ENCODE data around the gene HOXB7.

HOXB7 gene

GRCh38 chr17:48611213-48611612 lies 396 bp upstream of the HOXB7 start:
- Histone ChIP-seq H3K4me1 (ENCODE audit: insufficient read depth, low read length) (no peaks in the 10 kb centered on the region), H3K27ac (ENCODE audit: low read length) (no peak overlapping the region), H3K9me3 (ENCODE audit: insufficient read depth, low read depth, low read length) (peaks cover 7% of the 10 kb centered on the region; the same call in 1 of the 2 replicates), H3K36me3 (ENCODE audit: insufficient read depth, low read depth, low read length) (no peaks in the 10 kb centered on the region), H3K4me3 (ENCODE audit: low read length) (no peak overlapping the region), H3K9ac (ENCODE audit: low read depth, low read length) (no peak overlapping the region), H3K27me3 (ENCODE audit: insufficient read depth, low read length) (peaks cover 100% of the 10 kb centered on the region)

DNA sequence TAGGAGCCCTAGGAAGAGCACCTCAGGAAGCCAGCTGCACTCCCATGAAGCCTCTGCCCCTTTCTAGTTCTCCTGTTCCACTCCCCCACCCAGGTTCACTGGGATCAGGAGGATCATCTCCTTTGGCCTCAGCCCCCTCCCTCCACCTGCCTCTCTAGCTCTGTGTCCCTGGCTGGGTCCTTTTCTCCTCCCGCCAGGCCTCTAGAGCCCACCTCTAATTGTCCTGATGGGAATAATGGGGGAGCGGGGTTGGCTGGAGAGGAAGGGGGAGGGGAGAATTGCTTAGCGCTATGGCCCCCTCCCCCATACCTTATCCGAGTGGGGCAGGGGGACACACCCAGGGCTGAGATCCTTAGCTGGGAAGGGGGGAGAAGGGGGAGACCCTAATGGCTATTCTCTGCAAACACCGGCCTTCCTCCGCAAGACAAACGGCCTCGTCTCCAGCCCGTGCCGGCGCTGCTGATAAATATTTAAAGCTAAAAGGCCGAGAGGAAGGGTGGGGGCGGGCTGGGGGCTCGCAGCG lies 997 bp downstream of the HOXB7 start:
- H3K9ac ChIP-seq (ENCODE audit: low read depth, low read length) = no peak overlapping the region
- no peaks in the 10 kb centered on the region for H3K4me1 ChIP-seq (ENCODE audit: insufficient read depth, low read length)
- no peak overlapping the region for H3K27ac ChIP-seq (ENCODE audit: low read length)
- H3K9me3 ChIP-seq (ENCODE audit: insufficient read depth, low read depth, low read length) = peaks cover 7% of the 10 kb centered on the region; the same call in 1 of the 2 replicates
- no peak overlapping the region for H3K4me3 ChIP-seq (ENCODE audit: low read length)
- H3K36me3 ChIP-seq (ENCODE audit: insufficient read depth, low read depth, low read length) = no peaks in the 10 kb centered on the region
- H3K27me3 ChIP-seq (ENCODE audit: insufficient read depth, low read length) = peaks cover 100% of the 10 kb centered on the region

DNA sequence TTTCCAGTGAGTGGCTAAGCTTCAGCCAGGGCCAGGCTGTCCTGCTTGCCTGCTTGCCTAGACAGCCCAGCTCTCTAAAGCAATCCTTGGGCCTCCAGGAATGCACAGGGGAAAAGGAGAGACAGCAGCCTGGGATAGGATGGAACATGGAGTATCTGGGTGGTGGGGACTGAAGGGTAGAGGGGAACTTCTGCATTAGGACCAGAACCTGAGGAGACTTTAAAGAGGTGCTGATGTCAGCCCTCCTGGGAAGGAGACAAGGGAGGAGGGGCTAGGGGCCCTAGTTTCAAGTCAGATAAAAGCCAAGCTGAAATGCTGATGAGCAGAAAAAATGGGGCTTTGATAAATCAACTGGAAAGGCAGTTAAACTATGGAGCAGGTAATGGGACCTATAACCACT lies 1.8 kb downstream of the HOXB7 start:
- Histone ChIP-seq H3K27ac (ENCODE audit: low read length) (no peak overlapping the region), H3K27me3 (ENCODE audit: insufficient read depth, low read length) (peaks cover 100% of the 10 kb centered on the region), H3K9me3 (ENCODE audit: insufficient read depth, low read depth, low read length) (peaks cover 7% of the 10 kb centered on the region; the same call in 1 of the 2 replicates), H3K4me1 (ENCODE audit: insufficient read depth, low read length) (no peaks in the 10 kb centered on the region), H3K9ac (ENCODE audit: low read depth, low read length) (no peak overlapping the region), H3K36me3 (ENCODE audit: insufficient read depth, low read depth, low read length) (no peaks in the 10 kb centered on the region), H3K4me3 (ENCODE audit: low read length) (no peak overlapping the region)

DNA sequence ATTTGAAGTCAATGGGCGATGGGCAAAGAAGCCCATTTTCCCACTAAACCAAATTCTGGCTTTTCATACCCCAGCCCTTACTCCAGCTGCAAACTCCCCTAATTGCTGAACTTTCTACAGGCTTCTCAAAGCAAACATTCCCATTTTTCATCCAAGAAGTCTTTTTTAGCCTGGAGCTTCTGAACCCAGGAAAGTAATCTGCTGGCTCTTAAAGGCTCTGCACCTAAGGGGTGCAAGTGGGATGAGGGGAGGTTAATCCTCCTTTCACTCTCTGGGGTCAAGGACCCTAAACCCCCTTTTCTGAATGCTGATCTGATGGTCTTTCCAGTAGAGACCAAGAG lies 2.4 kb downstream of the HOXB7 start:
- H3K9me3 ChIP-seq (ENCODE audit: insufficient read depth, low read depth, low read length) = peaks cover 7% of the 10 kb centered on the region; the same call in 1 of the 2 replicates
- no peak overlapping the region for H3K4me3 ChIP-seq (ENCODE audit: low read length)
- peaks cover 100% of the 10 kb centered on the region for H3K27me3 ChIP-seq (ENCODE audit: insufficient read depth, low read length)
- H3K4me1 ChIP-seq (ENCODE audit: insufficient read depth, low read length) = no peaks in the 10 kb centered on the region
- H3K9ac ChIP-seq (ENCODE audit: low read depth, low read length) = no peak overlapping the region
- no peak overlapping the region for H3K27ac ChIP-seq (ENCODE audit: low read length)
- no peaks in the 10 kb centered on the region for H3K36me3 ChIP-seq (ENCODE audit: insufficient read depth, low read depth, low read length)

- Histone ChIP-seq H3K36me3 (ENCODE audit: insufficient read depth, low read depth, low read length) (no peaks in the 10 kb centered on the region), H3K27me3 (ENCODE audit: insufficient read depth, low read length) (peaks cover 100% of the 10 kb centered on the region), H3K27ac (ENCODE audit: low read length) (no peak overlapping the region), H3K9ac (ENCODE audit: low read depth, low read length) (no peak overlapping the region), H3K4me1 (ENCODE audit: insufficient read depth, low read length) (no peaks in the 10 kb centered on the region), H3K4me3 (ENCODE audit: low read length) (no peak overlapping the region), H3K9me3 (ENCODE audit: insufficient read depth, low read depth, low read length) (peaks cover 7% of the 10 kb centered on the region; the same call in 1 of the 2 replicates)
Measured at GRCh38 chr17:48606892-48607614, 3.8 kb downstream of the HOXB7 start.

- H3K4me1 ChIP-seq (ENCODE audit: insufficient read depth, low read length) = no peaks in the 10 kb centered on the region
- H3K27me3 ChIP-seq (ENCODE audit: insufficient read depth, low read length) = peaks cover 100% of the 10 kb centered on the region
- H3K9me3 ChIP-seq (ENCODE audit: insufficient read depth, low read depth, low read length) = peaks cover 7% of the 10 kb centered on the region; the same call in 1 of the 2 replicates
- H3K27ac ChIP-seq (ENCODE audit: low read length) = no peak overlapping the region
- no peaks in the 10 kb centered on the region for H3K36me3 ChIP-seq (ENCODE audit: insufficient read depth, low read depth, low read length)
- H3K4me3 ChIP-seq (ENCODE audit: low read length) = no peak overlapping the region
- no peak overlapping the region for H3K9ac ChIP-seq (ENCODE audit: low read depth, low read length)
Measured at GRCh38 chr17:48605991-48606891, 4.6 kb downstream of the HOXB7 start.

DNA sequence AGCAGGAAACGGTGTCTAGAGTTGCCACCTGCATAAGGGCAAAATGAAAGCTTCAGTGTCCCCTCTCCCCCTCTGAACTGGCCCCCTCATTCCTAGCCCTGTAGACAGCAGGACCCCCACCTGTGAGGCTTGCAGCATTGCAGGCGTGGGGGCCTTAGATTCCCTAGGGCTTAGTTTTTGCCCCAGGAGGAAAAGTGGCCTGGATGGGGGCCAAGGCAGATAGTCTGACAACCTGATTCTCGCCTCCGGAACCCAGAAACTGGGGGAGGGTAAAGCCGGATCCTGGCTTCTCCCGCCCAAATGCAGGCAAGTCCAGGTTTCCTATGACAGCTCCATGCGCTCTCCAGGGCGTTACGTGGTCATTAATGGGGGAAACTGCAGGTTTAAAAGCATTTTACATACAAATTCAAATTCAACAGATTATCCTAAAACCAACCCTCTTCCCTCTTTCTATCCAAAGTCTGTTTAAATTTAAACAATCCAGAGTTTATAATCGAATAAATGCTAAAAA lies 5.4 kb downstream of the HOXB7 start:
- H3K9me3 ChIP-seq (ENCODE audit: insufficient read depth, low read depth, low read length) = peaks cover 7% of the 10 kb centered on the region; the same call in 1 of the 2 replicates
- no peak overlapping the region for H3K4me3 ChIP-seq (ENCODE audit: low read length)
- peaks cover 100% of the 10 kb centered on the region for H3K27me3 ChIP-seq (ENCODE audit: insufficient read depth, low read length)
- H3K36me3 ChIP-seq (ENCODE audit: insufficient read depth, low read depth, low read length) = no peaks in the 10 kb centered on the region
- H3K4me1 ChIP-seq (ENCODE audit: insufficient read depth, low read length) = no peaks in the 10 kb centered on the region
- H3K9ac ChIP-seq (ENCODE audit: low read depth, low read length) = no peak overlapping the region
- no peak overlapping the region for H3K27ac ChIP-seq (ENCODE audit: low read length)

GRCh38 chr17:48604770-48605329 lies 6.0 kb downstream of the HOXB7 start, which contains the start of gene HOXB6:
Gene HOXB6, minus strand, starts transcription at chr17:48604986. Its CDS starts 6,836 bp downstream, at chr17:48598150.
- H3K27me3 ChIP-seq (ENCODE audit: insufficient read depth, low read length) = peaks cover 100% of the 10 kb centered on the region
- H3K9me3 ChIP-seq (ENCODE audit: insufficient read depth, low read depth, low read length) = peaks cover 7% of the 10 kb centered on the region; the same call in 1 of the 2 replicates
- no peak within 1 kb of the TSS for H3K9ac ChIP-seq (ENCODE audit: low read depth, low read length)
- no peaks in the 10 kb centered on the region for H3K36me3 ChIP-seq (ENCODE audit: insufficient read depth, low read depth, low read length)
- no peaks in the 10 kb centered on the region for H3K4me1 ChIP-seq (ENCODE audit: insufficient read depth, low read length)
- no peak within 1 kb of the TSS for H3K27ac ChIP-seq (ENCODE audit: low read length)
- no peak within 1 kb of the TSS for H3K4me3 ChIP-seq (ENCODE audit: low read length)

DNA sequence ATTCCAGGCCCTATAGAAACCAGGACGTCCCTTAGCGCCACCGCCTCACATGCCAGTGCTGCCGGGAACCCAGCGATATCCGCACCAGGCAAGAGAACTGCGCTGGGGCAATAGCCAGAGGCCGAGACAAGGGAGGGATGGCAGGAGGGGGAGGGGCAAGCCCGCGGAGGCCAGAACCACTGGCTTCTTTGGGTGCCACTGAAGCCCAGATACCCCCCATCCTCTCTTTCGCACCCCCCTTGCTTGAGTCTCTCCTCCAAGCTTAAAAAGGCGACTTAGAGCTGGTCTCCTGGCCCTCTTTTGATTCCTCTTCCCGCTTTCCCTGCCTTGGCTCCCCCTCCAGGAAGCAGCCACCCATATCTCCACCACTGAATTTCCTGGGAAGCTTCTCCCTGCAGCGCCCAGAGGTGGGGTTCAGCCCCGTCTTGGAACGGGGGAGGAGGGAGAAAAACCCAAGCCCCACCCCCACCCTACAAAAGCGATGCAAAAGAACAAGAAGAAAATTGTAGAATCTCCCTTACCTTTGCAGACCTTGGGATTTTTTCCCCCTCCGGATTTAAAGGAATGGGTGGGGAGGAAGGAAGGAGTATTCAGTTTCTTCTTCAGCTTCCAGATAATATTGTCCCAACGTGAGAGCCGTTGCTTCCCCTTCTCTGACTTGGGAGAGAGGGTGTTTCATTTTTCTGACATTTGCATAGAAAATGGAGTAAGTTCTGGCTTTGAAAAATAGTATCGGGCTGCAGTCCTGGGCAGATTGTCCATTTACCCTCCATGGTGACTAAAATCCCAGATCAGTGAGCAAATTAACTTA lies 6.7 kb downstream of the HOXB7 start:
- Histone ChIP-seq H3K36me3 (ENCODE audit: insufficient read depth, low read depth, low read length) (no peaks in the 10 kb centered on the region), H3K27ac (ENCODE audit: low read length) (no peak overlapping the region), H3K4me1 (ENCODE audit: insufficient read depth, low read length) (no peaks in the 10 kb centered on the region), H3K9me3 (ENCODE audit: insufficient read depth, low read depth, low read length) (peaks cover 10% of the 10 kb centered on the region; the same call in 1 of the 2 replicates), H3K27me3 (ENCODE audit: insufficient read depth, low read length) (peaks cover 100% of the 10 kb centered on the region), H3K9ac (ENCODE audit: low read depth, low read length) (no peak overlapping the region), H3K4me3 (ENCODE audit: low read length) (no peak overlapping the region)

GRCh38 chr17:48601539-48602425 lies 9.0 kb downstream of the HOXB7 start:
- H3K36me3 ChIP-seq (ENCODE audit: insufficient read depth, low read depth, low read length) = no peaks in the 10 kb centered on the region
- no peak overlapping the region for H3K9ac ChIP-seq (ENCODE audit: low read depth, low read length)
- H3K27ac ChIP-seq (ENCODE audit: low read length) = no peak overlapping the region
- H3K4me1 ChIP-seq (ENCODE audit: insufficient read depth, low read length) = no peaks in the 10 kb centered on the region
- peaks cover 6% of the 10 kb centered on the region; the same call in 1 of the 2 replicates for H3K9me3 ChIP-seq (ENCODE audit: insufficient read depth, low read depth, low read length)
- H3K27me3 ChIP-seq (ENCODE audit: insufficient read depth, low read length) = peaks cover 100% of the 10 kb centered on the region
- no peak overlapping the region for H3K4me3 ChIP-seq (ENCODE audit: low read length)

Measured in iPS-20b (cell line).